H1 (cell line): ENCODE results near the gene NRXN3.

Experiments used
- CBX8 ChIP-seq: fragments of 300-800, 300-1000 bp; sonication (generic); IDR thresholded peaks from 2 replicates; pipeline ENCODE4 v1.7.1; 2016; ENCODE audit warnings: low read depth, low read length, borderline replicate concordance
- CHD7 ChIP-seq: fragments of 300-600 bp; sonication (generic); IDR thresholded peaks from 2 replicates; pipeline ENCODE4 v1.7.1; 2012; ENCODE audit warnings: low read length, moderate library complexity, mild to moderate bottlenecking, inconsistent platforms; ENCODE audit not compliant: insufficient replicate concordance
- CTCF ChIP-seq, 3 experiments: IDR thresholded peaks; 1 replicate in 2 of 3; 2 replicates in 1 of 3; pipeline versions ENCODE4 v1.5.1 to v1.6.1; 2011; ENCODE audit warnings: low read length in 3 of 3, mild to moderate bottlenecking in 3 of 3, inconsistent platforms in 2 of 3, low read depth in 1 of 3, moderate library complexity in 1 of 3; ENCODE audit not compliant: insufficient read depth in 1 of 3; ENCODE audit errors: control extremely low read depth in 1 of 3
- HDAC2 ChIP-seq, 2 experiments: fragments of 300-600 bp in 1 of 2; sonication (generic) in 1 of 2; IDR thresholded peaks; 2 replicates each; pipeline ENCODE4 v1.6.1; 2011 to 2012; ENCODE audit warnings: low read depth in 2 of 2, low read length in 2 of 2, mild to moderate bottlenecking in 2 of 2, moderate library complexity in 2 of 2, borderline replicate concordance in 1 of 2, inconsistent platforms in 1 of 2
- POLR2A ChIP-seq, 2 experiments: IDR thresholded peaks; 1 replicate in 1 of 2; 2 replicates in 1 of 2; pipeline ENCODE4 v1.6.1; 2011; ENCODE audit warnings: low read depth in 2 of 2, low read length in 2 of 2, mild to moderate bottlenecking in 2 of 2; ENCODE audit errors: control extremely low read depth in 1 of 2
- RAD21 ChIP-seq, 2 experiments: IDR thresholded peaks in 1 of 2; conservative IDR thresholded peaks in 1 of 2; 2 replicates each; pipeline ENCODE4 v1.6.1; 2011; ENCODE audit warnings: low read depth in 2 of 2, low read length in 2 of 2, improper control_type of control experiment in 1 of 2, inconsistent platforms in 1 of 2, mild to moderate bottlenecking in 1 of 2, moderate library complexity in 1 of 2
- TF ChIP-seq, protein P1 (sequence below): IDR thresholded peaks from 2 replicates; pipeline ENCODE4 v1.6.1; 2012; ENCODE audit warnings: low read length, inconsistent platforms

DNA sequence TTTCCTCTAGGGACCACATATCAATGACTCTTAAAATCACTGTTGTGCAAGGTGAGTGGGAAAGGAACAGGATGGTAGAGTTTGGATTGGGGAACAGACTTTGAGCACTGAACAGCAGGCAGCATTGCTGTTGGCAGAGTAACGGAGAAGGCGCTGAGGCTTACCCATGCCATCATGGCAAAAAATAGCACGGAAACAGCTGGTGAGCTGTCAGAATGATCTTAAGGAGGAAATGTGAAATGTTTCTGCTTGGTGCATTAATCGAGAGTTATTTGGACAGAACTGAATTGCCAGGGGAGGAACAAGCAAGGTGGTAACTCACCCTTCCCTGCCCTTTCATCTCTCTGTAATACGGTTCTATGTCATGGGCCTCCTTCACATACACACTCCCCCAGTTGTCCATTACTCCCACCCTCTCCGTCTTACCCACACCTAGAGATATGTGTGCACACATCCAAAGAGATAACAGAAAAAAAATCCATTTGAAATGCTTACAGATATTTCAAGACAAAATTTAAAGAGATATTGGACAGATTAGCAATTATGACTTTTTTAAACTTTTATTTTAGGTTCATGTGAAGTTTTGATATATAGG, 1468.6 kb downstream of the NRXN3 start:
- TF ChIP-seq POLR2A (IDR thresholded peaks at IDR 0.05; ENCODE audit: control extremely low read depth in 1 of 2, low read depth in 2 of 2, low read length in 2 of 2) (no peak), CTCF (IDR thresholded peaks at IDR 0.05; ENCODE audit: control extremely low read depth in 1 of 3, insufficient read depth in 1 of 3, low read depth in 1 of 3, low read length in 3 of 3) (no peak), HDAC2 (IDR thresholded peaks at IDR 0.05; ENCODE audit: borderline replicate concordance in 1 of 2, low read depth in 2 of 2, low read length in 2 of 2) (no peak), CBX8 (no peak), RAD21 (IDR thresholded peaks at IDR 0.05 in 1 of 2, conservative IDR thresholded peaks at IDR 0.05 in 1 of 2; ENCODE audit: low read depth in 2 of 2, low read length in 2 of 2) (no peak), CHD7 (no peak)
- TF ChIP-seq, protein P1, sequence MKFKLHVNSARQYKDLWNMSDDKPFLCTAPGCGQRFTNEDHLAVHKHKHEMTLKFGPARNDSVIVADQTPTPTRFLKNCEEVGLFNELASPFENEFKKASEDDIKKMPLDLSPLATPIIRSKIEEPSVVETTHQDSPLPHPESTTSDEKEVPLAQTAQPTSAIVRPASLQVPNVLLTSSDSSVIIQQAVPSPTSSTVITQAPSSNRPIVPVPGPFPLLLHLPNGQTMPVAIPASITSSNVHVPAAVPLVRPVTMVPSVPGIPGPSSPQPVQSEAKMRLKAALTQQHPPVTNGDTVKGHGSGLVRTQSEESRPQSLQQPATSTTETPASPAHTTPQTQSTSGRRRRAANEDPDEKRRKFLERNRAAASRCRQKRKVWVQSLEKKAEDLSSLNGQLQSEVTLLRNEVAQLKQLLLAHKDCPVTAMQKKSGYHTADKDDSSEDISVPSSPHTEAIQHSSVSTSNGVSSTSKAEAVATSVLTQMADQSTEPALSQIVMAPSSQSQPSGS: no peak
